GM19397 (cell line): ENCODE results near the gene MSH2.
A peak's percentile ranks its signal among the peaks of the same experiment; 100 is the strongest.

Experiments
- ATAC-seq: cut with Tn5 transposase; IDR thresholded peaks from one replicate; pipeline ENCODE4 v1.9.1; 2021; ENCODE audit warnings: mild to moderate bottlenecking, moderate library complexity; ENCODE audit not compliant: unreplicated experiment

The MSH2 gene

GRCh38 chr2:47471429-47472116 lies 68.6 kb downstream of the MSH2 start:
- ATAC-seq, result no peak

- no peak for ATAC-seq
Observed at GRCh38 chr2:47479863-47480262, 76.9 kb downstream of the MSH2 start.

GRCh38 chr2:47483191-47483590 lies 80.2 kb downstream of the MSH2 start:
- no peak for ATAC-seq

DNA sequence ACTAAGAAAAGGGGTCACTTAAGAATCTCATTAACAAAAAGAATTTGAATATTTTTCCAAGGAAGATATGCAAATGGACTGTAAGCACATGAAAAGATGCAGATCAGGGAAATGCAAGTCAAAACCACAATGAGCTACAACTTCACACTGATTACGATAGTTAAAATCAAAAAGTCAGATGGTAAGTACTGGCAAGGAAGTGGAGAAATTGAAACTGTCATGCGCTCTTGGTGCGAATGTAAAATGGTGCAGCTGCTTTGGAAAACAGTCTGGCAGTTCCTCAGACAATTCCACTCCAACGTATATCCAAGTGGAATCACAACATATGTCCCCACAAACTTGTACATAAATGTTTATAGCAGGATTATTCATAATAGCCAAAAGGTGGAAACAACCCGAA lies 81.4 kb downstream of the MSH2 start:
- ATAC-seq, result no peak

GRCh38 chr2:47485177-47485576 lies 82.2 kb downstream of the MSH2 start:
- ATAC-seq, result no peak

- no peak for ATAC-seq
Observed at GRCh38 chr2:47485751-47486300, 82.9 kb downstream of the MSH2 start.

GRCh38 chr2:47486841-47487497 lies 84.0 kb downstream of the MSH2 start:
- ATAC-seq, result no peak

- no peak for ATAC-seq
Observed at GRCh38 chr2:47487498-47487875, 84.5 kb downstream of the MSH2 start.

DNA sequence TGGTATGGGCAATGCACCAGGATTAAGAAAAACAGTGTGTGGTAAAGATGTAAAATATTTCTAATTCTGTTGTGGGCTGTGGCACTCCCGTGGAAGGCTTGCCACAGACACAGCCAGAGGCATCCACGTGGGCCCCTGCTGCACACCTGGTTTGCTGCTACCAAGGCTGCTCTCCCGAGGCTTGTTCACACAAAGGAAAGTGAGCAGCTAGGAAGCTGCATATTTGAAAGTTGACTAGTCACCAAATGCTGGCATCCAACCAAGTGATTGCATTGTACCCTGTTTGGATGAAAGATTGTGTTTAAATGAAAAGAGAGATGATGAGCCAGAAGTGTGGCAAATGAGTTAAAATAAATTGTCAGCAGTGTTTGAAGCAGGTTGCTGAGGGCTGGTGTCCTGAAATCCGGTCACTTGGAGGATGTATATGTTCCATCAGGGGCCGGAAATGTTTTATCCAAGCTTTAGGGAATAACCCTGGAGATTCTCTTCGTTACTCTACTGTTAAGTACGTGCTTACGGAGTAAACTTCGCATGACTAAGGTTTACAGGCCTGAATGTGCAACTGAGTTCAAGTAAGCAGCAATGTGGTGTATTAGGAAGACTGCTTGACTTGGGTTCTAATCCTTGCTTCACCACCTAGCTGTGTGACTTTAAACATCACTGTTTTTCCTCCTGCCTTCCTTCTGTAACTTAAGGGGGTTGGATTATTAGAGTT lies 86.1 kb downstream of the MSH2 start:
- no peak for ATAC-seq

- no peak for ATAC-seq
Observed at GRCh38 chr2:47490406-47490805, 87.5 kb downstream of the MSH2 start.

GRCh38 chr2:47493317-47494035 lies 90.5 kb downstream of the MSH2 start:
- ATAC-seq, result no peak

GRCh38 chr2:47494267-47495130 lies 91.5 kb downstream of the MSH2 start:
- no peak for ATAC-seq

GRCh38 chr2:47497843-47498460 lies 95.0 kb downstream of the MSH2 start:
- no peak for ATAC-seq

DNA sequence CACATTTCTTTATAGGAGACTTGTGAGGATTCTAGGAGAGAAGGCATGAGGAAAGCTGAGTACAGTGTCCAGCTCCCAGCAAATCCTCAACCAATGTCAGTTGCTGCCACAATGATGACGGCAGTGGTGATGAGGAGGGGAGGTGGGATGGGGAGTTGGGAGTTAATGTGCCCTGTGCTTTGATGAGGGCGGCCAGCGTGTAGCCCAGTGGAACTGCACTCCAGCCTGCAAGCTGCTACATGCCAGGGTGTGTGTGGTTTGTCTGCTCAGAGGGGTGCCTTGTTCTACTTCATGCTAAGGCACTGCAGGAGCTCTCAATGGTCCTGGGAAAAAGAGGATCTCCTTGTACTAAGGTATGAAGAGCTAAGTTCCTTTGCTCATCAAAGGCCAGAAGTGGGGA lies 96.1 kb downstream of the MSH2 start:
- ATAC-seq, result no peak

GRCh38 chr2:47499621-47500309 lies 96.8 kb downstream of the MSH2 start:
- ATAC-seq, result no peak

- no peak for ATAC-seq
Observed at GRCh38 chr2:47501374-47502200, 98.6 kb downstream of the MSH2 start.

DNA sequence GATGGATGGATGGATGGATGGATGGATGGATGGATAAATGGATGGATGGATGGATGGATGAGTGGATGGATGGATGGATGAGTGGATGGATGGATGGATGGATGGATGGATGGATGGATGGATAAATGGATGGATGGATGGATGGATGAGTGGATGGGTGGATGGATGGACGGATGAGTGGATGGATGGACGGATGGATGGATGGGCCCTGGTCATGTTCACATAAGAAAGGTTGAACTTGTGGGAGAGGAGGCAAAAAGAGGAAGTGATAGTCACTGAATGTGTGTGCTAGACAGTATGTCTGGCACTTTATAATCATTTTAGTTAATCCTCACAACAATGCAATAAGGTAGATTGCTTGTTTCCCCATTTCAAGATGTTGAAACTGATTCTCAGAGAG lies 99.5 kb downstream of the MSH2 start:
- ATAC-seq, result peak; percentile 53

GRCh38 chr2:47503481-47504070 lies 100.6 kb downstream of the MSH2 start:
- ATAC-seq, result peak; percentile 63
